ENCODE data around the gene UBAC2.

The UBAC2 gene

GRCh38 chr13:99293178-99293577 is 92.5 kb downstream of the UBAC2 start:
- Mint-ChIP-seq H3K27me3 (no peaks in the 10 kb centered on the region), H3K9me3 (no peaks in the 10 kb centered on the region), H3K4me3 (no peak overlapping the region), H3K27ac (peak overlapping the region; percentile 6), H3K4me1 (ENCODE audit: low read depth) (peaks cover 96% of the 10 kb centered on the region), H3K36me3 (ENCODE audit: low read depth) (peaks cover 83% of the 10 kb centered on the region)

GRCh38 chr13:99294198-99294597 is 93.5 kb downstream of the UBAC2 start:
- Mint-ChIP-seq H3K4me3 (no peak overlapping the region), H3K27ac (peak overlapping the region; percentile 42), H3K9me3 (no peaks in the 10 kb centered on the region), H3K4me1 (ENCODE audit: low read depth) (peaks cover 95% of the 10 kb centered on the region), H3K36me3 (ENCODE audit: low read depth) (peaks cover 85% of the 10 kb centered on the region), H3K27me3 (no peaks in the 10 kb centered on the region)

DNA sequence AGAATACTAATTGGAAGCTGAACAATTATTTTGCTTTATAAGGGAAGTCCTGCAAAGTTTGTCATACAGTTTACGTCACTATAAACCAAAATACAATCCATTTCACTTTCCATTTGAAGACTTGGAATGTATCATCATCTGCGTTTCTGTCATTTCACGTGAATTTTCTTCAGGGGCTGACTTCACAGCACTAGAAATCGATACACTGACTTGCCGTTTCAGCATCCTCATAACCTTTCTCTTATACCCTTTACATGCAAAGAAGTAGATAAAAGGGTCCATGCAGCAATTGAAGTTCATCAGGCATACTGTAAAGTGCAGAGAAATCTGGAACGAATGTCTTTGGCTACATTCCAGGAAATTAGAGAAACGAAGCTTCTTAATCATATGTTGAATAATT is 94.3 kb downstream of the UBAC2 start:
- H3K27me3 Mint-ChIP-seq, result no peaks in the 10 kb centered on the region
- peaks cover 95% of the 10 kb centered on the region for H3K4me1 Mint-ChIP-seq (ENCODE audit: low read depth)
- peak overlapping the region; percentile 57 for H3K4me3 Mint-ChIP-seq
- no peaks in the 10 kb centered on the region for H3K9me3 Mint-ChIP-seq
- H3K27ac Mint-ChIP-seq, result peak overlapping the region; percentile 95
- H3K36me3 Mint-ChIP-seq (ENCODE audit: low read depth), result peaks cover 83% of the 10 kb centered on the region

DNA sequence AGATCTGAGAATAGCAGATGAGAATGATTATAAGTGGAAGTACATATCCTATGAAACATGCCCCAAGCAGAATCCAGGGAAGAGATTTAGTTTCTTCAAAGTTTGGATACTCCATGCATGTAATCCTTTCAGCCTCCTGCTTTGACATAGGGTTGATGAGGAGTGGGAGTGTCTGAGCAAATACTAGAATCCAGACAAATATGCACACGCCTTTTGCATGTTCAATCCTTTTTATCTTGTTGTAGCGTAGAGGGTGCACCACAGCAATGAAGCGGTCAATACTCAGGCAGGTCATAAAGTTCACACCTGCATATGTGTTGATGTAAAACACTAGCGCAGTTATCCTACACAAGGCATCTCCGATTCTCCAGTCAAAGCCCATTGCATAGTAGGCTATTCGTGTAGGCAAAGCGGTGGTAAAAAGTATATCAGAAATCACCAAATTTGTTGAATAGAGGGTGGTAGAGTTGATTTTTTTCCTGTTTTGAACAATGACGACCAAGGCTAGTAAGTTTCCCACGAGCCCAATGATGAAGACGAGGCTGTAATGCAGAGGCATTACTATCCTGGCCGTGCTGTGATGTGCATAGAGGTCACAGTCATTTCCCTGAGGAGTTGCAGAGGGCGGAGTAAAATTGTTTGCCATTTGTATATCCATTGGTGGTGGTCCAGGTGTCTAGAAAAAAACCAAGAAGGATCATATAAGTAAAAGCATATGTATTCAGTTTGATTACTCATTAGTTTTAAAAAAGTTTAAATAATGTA is 95.0 kb downstream of the UBAC2 start:
- Mint-ChIP-seq H3K9me3 (no peaks in the 10 kb centered on the region), H3K4me3 (peak overlapping the region; percentile 57), H3K36me3 (ENCODE audit: low read depth) (peaks cover 83% of the 10 kb centered on the region), H3K27me3 (no peaks in the 10 kb centered on the region), H3K27ac (peak overlapping the region; percentile 95), H3K4me1 (ENCODE audit: low read depth) (peaks cover 95% of the 10 kb centered on the region)

DNA sequence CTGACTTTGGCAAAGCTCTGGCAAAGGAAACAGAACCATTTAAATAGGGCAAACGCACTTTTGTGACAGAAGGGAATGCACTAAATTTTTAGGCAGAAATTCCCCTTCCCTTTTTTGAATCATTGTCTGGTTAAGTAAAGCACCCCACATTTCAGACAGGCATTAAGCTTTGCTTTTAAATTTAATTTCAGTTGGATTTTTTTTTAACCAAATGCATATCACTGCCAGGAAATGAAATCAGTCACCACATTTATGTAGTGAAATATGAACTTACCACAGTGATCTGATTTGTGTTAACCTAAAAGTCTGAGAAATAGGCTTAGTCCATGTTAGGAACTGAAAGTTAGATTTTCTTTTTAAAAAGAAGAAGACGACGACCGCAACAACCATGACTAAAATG is 95.7 kb downstream of the UBAC2 start:
- Mint-ChIP-seq H3K4me3 (peak overlapping the region; percentile 73), H3K36me3 (ENCODE audit: low read depth) (peaks cover 76% of the 10 kb centered on the region), H3K27ac (peak overlapping the region; percentile 95), H3K9me3 (no peaks in the 10 kb centered on the region), H3K27me3 (no peaks in the 10 kb centered on the region), H3K4me1 (ENCODE audit: low read depth) (peaks cover 92% of the 10 kb centered on the region)

- Mint-ChIP-seq H3K36me3 (ENCODE audit: low read depth) (peaks cover 72% of the 10 kb centered on the region), H3K27me3 (no peaks in the 10 kb centered on the region), H3K4me1 (ENCODE audit: low read depth) (peaks cover 93% of the 10 kb centered on the region), H3K27ac (peak overlapping the region; percentile 95), H3K9me3 (no peaks in the 10 kb centered on the region), H3K4me3 (peak overlapping the region; percentile 54)
Measured at GRCh38 chr13:99297331-99297730, 96.7 kb downstream of the UBAC2 start.

DNA sequence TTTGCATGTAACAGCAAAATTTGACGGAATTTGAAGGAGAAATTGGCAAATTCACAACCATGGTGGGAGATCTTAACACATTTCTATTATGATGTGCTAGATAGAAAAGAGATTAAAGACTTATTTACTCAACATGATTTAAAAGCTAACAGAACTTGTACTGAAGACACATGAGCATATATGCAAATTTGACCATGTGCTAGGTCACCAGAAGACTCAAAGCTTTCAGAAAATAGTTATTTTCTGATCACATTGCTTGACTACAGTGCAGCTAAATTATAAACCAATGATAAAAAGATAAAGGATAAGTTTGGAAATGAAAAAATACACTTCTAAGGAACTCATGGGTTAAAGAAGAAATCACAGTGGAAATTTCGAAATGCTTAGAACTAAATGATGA is 97.4 kb downstream of the UBAC2 start:
- peak overlapping the region; percentile 54 for H3K4me3 Mint-ChIP-seq

DNA sequence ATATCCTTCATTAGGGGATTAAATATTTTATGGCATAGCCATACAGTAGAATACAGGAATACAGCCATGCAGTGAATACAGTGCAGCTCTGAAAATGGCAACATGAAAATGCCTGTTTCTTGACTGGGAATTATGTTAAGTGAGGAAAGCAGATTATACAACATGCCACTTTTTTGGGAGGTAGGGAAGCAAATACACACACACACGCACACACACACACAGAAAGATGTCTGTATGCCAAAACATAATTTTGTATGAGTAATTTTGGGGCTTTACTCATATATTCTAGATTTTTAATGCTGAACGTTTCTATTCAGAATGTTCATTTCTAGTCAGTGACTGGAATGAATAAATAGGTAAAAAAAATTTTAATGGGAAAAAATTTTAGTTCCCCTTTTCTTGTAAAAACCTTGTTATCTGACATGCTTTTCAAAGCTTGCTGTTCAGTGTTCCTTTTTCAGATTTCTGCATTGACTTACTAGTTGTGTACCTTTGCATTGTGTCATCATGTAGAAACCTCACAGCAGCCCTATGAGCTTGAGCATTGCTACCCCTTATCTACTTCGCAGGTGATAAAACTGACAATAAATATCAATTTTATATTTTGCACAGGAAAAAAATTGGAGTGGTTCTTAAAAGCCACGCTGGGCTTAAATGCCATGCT is 98.7 kb downstream of the UBAC2 start:
- peaks cover 71% of the 10 kb centered on the region for H3K36me3 Mint-ChIP-seq (ENCODE audit: low read depth)
- H3K4me1 Mint-ChIP-seq (ENCODE audit: low read depth), result peaks cover 93% of the 10 kb centered on the region
- no peaks in the 10 kb centered on the region for H3K27me3 Mint-ChIP-seq
- H3K9me3 Mint-ChIP-seq, result no peaks in the 10 kb centered on the region
- peak overlapping the region; percentile 21 for H3K4me3 Mint-ChIP-seq
- H3K27ac Mint-ChIP-seq, result peak overlapping the region; percentile 70

More for the DNA sequence above, 97.4 kb downstream of the UBAC2 start:
- Mint-ChIP-seq H3K4me1 (ENCODE audit: low read depth) (peaks cover 93% of the 10 kb centered on the region), H3K27ac (peak overlapping the region; percentile 95), H3K36me3 (ENCODE audit: low read depth) (peaks cover 71% of the 10 kb centered on the region), H3K27me3 (no peaks in the 10 kb centered on the region), H3K9me3 (no peaks in the 10 kb centered on the region)

DNA sequence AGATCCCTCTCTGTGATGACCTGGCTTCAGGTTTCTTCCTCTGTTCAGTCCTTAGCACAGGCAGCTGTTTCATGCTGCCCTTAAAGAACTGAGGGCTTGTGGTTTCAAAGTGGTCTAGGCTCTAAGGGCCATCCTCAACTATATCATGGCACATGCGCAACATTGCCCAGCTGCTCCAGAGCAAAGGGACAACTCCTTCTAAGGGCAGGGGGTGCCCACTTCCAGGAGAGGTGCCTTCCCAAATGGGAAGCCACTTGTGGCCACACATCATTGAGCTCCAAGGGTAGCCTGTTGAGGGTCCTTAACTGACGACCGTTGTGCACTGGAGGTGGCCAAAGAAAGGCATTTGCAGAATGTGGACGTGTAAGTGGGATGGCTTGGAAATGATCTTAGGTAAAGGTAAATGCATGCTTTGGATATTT is 99.3 kb downstream of the UBAC2 start:
- Mint-ChIP-seq H3K4me1 (ENCODE audit: low read depth) (peaks cover 94% of the 10 kb centered on the region), H3K36me3 (ENCODE audit: low read depth) (peaks cover 73% of the 10 kb centered on the region), H3K27ac (peak overlapping the region; percentile 70), H3K27me3 (no peaks in the 10 kb centered on the region), H3K9me3 (no peaks in the 10 kb centered on the region), H3K4me3 (peak overlapping the region; percentile 18)

DNA sequence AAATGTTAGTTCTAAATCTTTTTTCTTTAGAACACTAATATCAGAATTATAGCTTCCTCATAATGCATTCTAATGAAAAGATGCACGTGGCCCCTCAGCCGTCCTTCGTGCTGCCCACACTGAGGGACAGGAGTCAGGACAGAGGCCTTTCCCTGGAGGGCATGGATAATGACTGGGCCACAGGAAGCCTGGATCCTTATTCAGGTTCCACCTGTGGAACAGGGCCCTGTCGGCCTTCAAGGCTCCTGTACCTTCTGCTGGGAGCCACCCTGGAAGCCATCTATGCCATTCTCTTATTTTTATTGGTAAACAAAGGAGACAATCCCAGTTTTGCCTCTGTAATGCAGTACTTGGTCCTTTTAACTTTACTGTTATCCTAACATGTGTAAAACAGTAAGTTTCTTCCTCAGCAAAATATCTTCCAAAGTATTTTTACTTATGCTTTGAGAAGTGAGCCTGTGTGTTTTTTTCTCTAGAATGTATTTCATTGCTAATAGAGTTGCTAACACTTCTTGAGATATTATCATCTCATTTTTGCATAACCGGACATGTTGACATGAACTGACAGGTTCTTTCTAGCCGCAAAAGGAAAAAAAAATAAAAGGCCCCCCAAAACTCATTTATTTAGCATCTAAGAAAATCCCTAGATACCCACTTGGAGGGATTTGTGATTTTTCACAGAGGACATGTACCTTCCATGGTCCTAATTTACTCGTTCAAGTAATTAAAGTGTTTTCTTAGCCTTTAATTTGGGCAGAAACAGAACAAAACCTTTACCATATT is 100.6 kb downstream of the UBAC2 start:
- Mint-ChIP-seq H3K27me3 (no peaks in the 10 kb centered on the region), H3K36me3 (ENCODE audit: low read depth) (peaks cover 75% of the 10 kb centered on the region), H3K9me3 (no peaks in the 10 kb centered on the region), H3K4me3 (no peak overlapping the region), H3K4me1 (ENCODE audit: low read depth) (peaks cover 94% of the 10 kb centered on the region), H3K27ac (peak overlapping the region; percentile 29)

GRCh38 chr13:99301913-99302636 is 101.4 kb downstream of the UBAC2 start:
- peak overlapping the region; percentile 90 for H3K4me3 Mint-ChIP-seq
- no peaks in the 10 kb centered on the region for H3K27me3 Mint-ChIP-seq
- peaks cover 94% of the 10 kb centered on the region for H3K4me1 Mint-ChIP-seq (ENCODE audit: low read depth)
- H3K27ac Mint-ChIP-seq, result peak overlapping the region; percentile 69
- H3K9me3 Mint-ChIP-seq, result no peaks in the 10 kb centered on the region
- H3K36me3 Mint-ChIP-seq (ENCODE audit: low read depth), result peaks cover 77% of the 10 kb centered on the region

- Mint-ChIP-seq H3K36me3 (ENCODE audit: low read depth) (peaks cover 75% of the 10 kb centered on the region), H3K4me1 (ENCODE audit: low read depth) (peaks cover 94% of the 10 kb centered on the region), H3K27me3 (no peaks in the 10 kb centered on the region), H3K27ac (peak overlapping the region; percentile 82), H3K9me3 (no peaks in the 10 kb centered on the region), H3K4me3 (peak overlapping the region; percentile 90)
Measured at GRCh38 chr13:99302637-99303505, 102.2 kb downstream of the UBAC2 start.

- Mint-ChIP-seq H3K4me3 (peak overlapping the region; percentile 90), H3K27me3 (no peaks in the 10 kb centered on the region), H3K9me3 (no peaks in the 10 kb centered on the region), H3K27ac (peak overlapping the region; percentile 82), H3K4me1 (ENCODE audit: low read depth) (peaks cover 95% of the 10 kb centered on the region), H3K36me3 (ENCODE audit: low read depth) (peaks cover 76% of the 10 kb centered on the region)
Measured at GRCh38 chr13:99303863-99304521, 103.3 kb downstream of the UBAC2 start.

Measured in stimulated activated naive CD8-positive, alpha-beta T cell treated with anti-CD3 and anti-CD28 coated beads, Interleukin-15, Interleukin-2, amounts not matched to agents 100 ng/mL and 50 ng/mL, for 24 hours (primary cell).